PC-3 (cell line): Measurements from ENCODE around the gene C12orf76. TPM values are rescaled to one million over a fixed set of nuclear protein-coding genes. Genes with fewer than 3 reads are reported as not detected.
"Not testable (repeated sequence)": the region's sequence is repeated elsewhere in the genome, so short reads cannot be mapped to it uniquely, and the experiment has no call there.

Source experiments
- ATAC-seq: fragments of 200-7000 bp; cut with Tn5 transposase; 2 replicates; pipeline ENCODE4 v1.9.1; 2020; ENCODE audit warnings: mild to moderate bottlenecking, moderate library complexity
- BruUV-seq: library from RNA; stranded (reverse); fragments of 400-500 nt; replicated peaks from 2 replicates; lab custom pipeline; 2021; lab: Mats Ljungman, UMichigan
- CTCF ChIA-PET: fragments of 300-600 bp; sonication (Branson Sonifier 250); formaldehyde crosslinking; loops from one replicate; lab custom pipeline; 2022; ENCODE audit warnings: antibody characterized with exemption; lab: Charles Lee
- POLR2A ChIA-PET: fragments of 300-600 bp; sonication (Branson Sonifier 250); formaldehyde crosslinking; loops from one replicate; lab custom pipeline; 2022; ENCODE audit warnings: antibody characterized with exemption; ENCODE audit not compliant: unreplicated experiment; lab: Charles Lee
- DNase-seq: peaks from one replicate; pipeline ENCODE4 v3.0.0-alpha.2; 2015
- H2AFZ ChIP-seq: fragments of 300-600 bp; sonication (generic); 2 replicates; pipeline ENCODE4 v1.6.0; 2016; ENCODE audit warnings: antibody characterized with exemption, low read length
- H3F3A ChIP-seq: fragments of 300-600 bp; sonication (generic); one replicate; pipeline ENCODE4 v1.6.0; 2017; ENCODE audit warnings: antibody characterized with exemption, low read length, control low read depth, mild to moderate bottlenecking; ENCODE audit not compliant: unreplicated experiment
- H3K27ac ChIP-seq: fragments of 300-600 bp; sonication (generic); 2 replicates; pipeline ENCODE4 v1.5.1; 2016; ENCODE audit warnings: mild to moderate bottlenecking, low read length
- H3K27me3 ChIP-seq: fragments of 300-600 bp; sonication (generic); 2 replicates; pipeline ENCODE4 v1.6.1; 2016; ENCODE audit warnings: low read length, mixed read lengths
- H3K36me3 ChIP-seq: fragments of 300-600 bp; sonication (generic); 2 replicates; pipeline ENCODE4 v1.6.1; 2016; ENCODE audit warnings: low read depth, mixed run types, low read length, mixed read lengths
- H3K4me1 ChIP-seq: fragments of 300-600 bp; sonication (generic); 2 replicates; pipeline ENCODE4 v1.5.1; 2016; ENCODE audit warnings: low read length; ENCODE audit not compliant: insufficient read depth
- H3K4me2 ChIP-seq: fragments of 300-600 bp; sonication (generic); 2 replicates; pipeline ENCODE4 v1.6.0; 2016; ENCODE audit warnings: low read length
- H3K4me3 ChIP-seq: fragments of 300-600 bp; sonication (generic); 2 replicates; pipeline ENCODE4 v1.5.1; 2016; ENCODE audit warnings: mild to moderate bottlenecking, low read length, mixed read lengths
- H3K79me2 ChIP-seq: fragments of 300-600 bp; sonication (generic); 2 replicates; pipeline ENCODE4 v1.6.1; 2017; ENCODE audit warnings: low read length, mixed read lengths
- H3K9ac ChIP-seq: fragments of 300-600 bp; sonication (generic); 2 replicates; pipeline ENCODE4 v1.6.0; 2016; ENCODE audit warnings: mild to moderate bottlenecking, low read length
- H3K9me2 ChIP-seq: fragments of 300-600 bp; sonication (generic); replicated peaks from 2 replicates; pipeline ENCODE4 v1.6.1; 2016; ENCODE audit warnings: mixed run types, low read length, mixed read lengths
- H3K9me3 ChIP-seq: fragments of 300-600 bp; sonication (generic); 2 replicates; pipeline ENCODE4 v1.6.1; 2016; ENCODE audit warnings: low read length, mixed read lengths
- H4K20me1 ChIP-seq: fragments of 300-600 bp; sonication (generic); 2 replicates; pipeline ENCODE4 v1.6.1; 2016; ENCODE audit warnings: low read length, mixed read lengths
- CTCF ChIP-seq: fragments of 300-600 bp; sonication (generic); conservative IDR thresholded peaks from 2 replicates; pipeline ENCODE4 v1.5.1; 2017; ENCODE audit warnings: antibody characterized with exemption, low read depth, mild to moderate bottlenecking, low read length
- EZH2 ChIP-seq: fragments of 300-600 bp; sonication (generic); IDR thresholded peaks from one replicate; pipeline ENCODE4 v1.6.1; 2017; ENCODE audit warnings: antibody characterized with exemption, mild to moderate bottlenecking, low read length; ENCODE audit not compliant: unreplicated experiment
- EZH2phosphoT487 ChIP-seq: fragments of 300-600 bp; sonication (generic); IDR thresholded peaks from 2 replicates; pipeline ENCODE4 v1.6.1; 2018; ENCODE audit warnings: mild to moderate bottlenecking, antibody characterized with exemption, low read length, borderline replicate concordance
- intact Hi-C: fragments of 100-400 bp; cut with micrococcal nuclease; formaldehyde crosslinking; loops from 2 replicates; pipeline ENCODE4 v1.9.0; 2023
- total RNA-seq: library from RNA; depleted of rRNA; stranded (reverse); fragments of >200 nt; gene quantifications from 2 replicates; pipeline ENCODE4 v1.2.3, GENCODE V29; 2014

Gene C12orf76
- total RNA-seq, 1 experiment from 2014 or later: 6.7 TPM

- CTCF ChIA-PET: no interaction called here
- intact Hi-C loops: no loop called here
Measured at GRCh38 chr12:110071967-110072366, 23.6 kb upstream of the C12orf76 start.

GRCh38 chr12:110071504-110071903 lies 23.2 kb upstream of the C12orf76 start:
- no peak overlapping the region for H3K4me2 ChIP-seq
- no peak overlapping the region for H3K4me3 ChIP-seq
- H4K20me1 ChIP-seq: no peaks in the 10 kb centered on the region
- no peaks in the 10 kb centered on the region for H3F3A ChIP-seq
- TF ChIP-seq EZH2: no peak
- DNase-seq (no peak), ATAC-seq (no peak)
- H3K36me3 ChIP-seq: no peaks in the 10 kb centered on the region
- H3K79me2 ChIP-seq: no peaks in the 10 kb centered on the region
- POLR2A ChIA-PET: no interaction called here
- no peak overlapping the region for H2AFZ ChIP-seq
- H3K9me3 ChIP-seq: no peaks in the 10 kb centered on the region
- H3K9ac ChIP-seq: no peak overlapping the region
- H3K27me3 ChIP-seq: no peaks in the 10 kb centered on the region
- H3K4me1 ChIP-seq: peaks cover 10% of the 10 kb centered on the region
- no TSS peak for BruUV-seq
- H3K27ac ChIP-seq: no peak overlapping the region
- no peaks in the 10 kb centered on the region for H3K9me2 ChIP-seq
- intact Hi-C loops: no loop called here
- CTCF ChIA-PET: no interaction called here

More at GRCh38 chr12:110071967-110072366, 23.6 kb upstream of the C12orf76 start:
- BruUV-seq: no TSS peak
- H3K27me3 ChIP-seq: no peaks in the 10 kb centered on the region
- no peaks in the 10 kb centered on the region for H3K9me3 ChIP-seq
- H3K9ac ChIP-seq: no peak overlapping the region
- H3K79me2 ChIP-seq: no peaks in the 10 kb centered on the region
- H3K4me3 ChIP-seq: no peak overlapping the region
- H3K9me2 ChIP-seq: no peaks in the 10 kb centered on the region
- H3K4me1 ChIP-seq: peaks cover 10% of the 10 kb centered on the region
- no peak for ATAC-seq
- no peaks in the 10 kb centered on the region for H4K20me1 ChIP-seq
- no peak overlapping the region for H3K4me2 ChIP-seq
- POLR2A ChIA-PET: no interaction called here
- TF ChIP-seq EZH2: no peak
- no peak for TF ChIP-seq EZH2phosphoT487
- no peak for TF ChIP-seq CTCF
- DNase-seq: no peak
- no peak overlapping the region for H3K27ac ChIP-seq
- no peaks in the 10 kb centered on the region for H3K36me3 ChIP-seq
- no peak overlapping the region for H2AFZ ChIP-seq
- H3F3A ChIP-seq: no peaks in the 10 kb centered on the region

GRCh38 chr12:110068654-110069053 lies 20.3 kb upstream of the C12orf76 start:
- intact Hi-C loops: no loop called here
- ChIA-PET CTCF (no interaction called here), POLR2A (no interaction called here)
- Histone ChIP-seq H3K9me3 (no peaks in the 10 kb centered on the region), H3K4me3 (no peak overlapping the region), H4K20me1 (no peaks in the 10 kb centered on the region), H3K4me2 (no peak overlapping the region), H3K27me3 (no peaks in the 10 kb centered on the region), H3K79me2 (no peaks in the 10 kb centered on the region), H2AFZ (no peak overlapping the region), H3F3A (no peaks in the 10 kb centered on the region), H3K36me3 (no peaks in the 10 kb centered on the region), H3K9ac (no peak overlapping the region), H3K27ac (no peak overlapping the region), H3K4me1 (peaks cover 8% of the 10 kb centered on the region), H3K9me2 (no peaks in the 10 kb centered on the region)
- ATAC-seq (no peak), DNase-seq (no peak)
- TF ChIP-seq EZH2: no peak
- no peak for TF ChIP-seq CTCF
- no peak for TF ChIP-seq EZH2phosphoT487
- BruUV-seq: no TSS peak

- intact Hi-C loops, H3K79me2 ChIP-seq, H2AFZ ChIP-seq, H4K20me1 ChIP-seq, H3K4me2 ChIP-seq, H3K9me2 ChIP-seq, H3K27ac ChIP-seq, DNase-seq, BruUV-seq, H3K36me3 ChIP-seq, H3F3A ChIP-seq, ATAC-seq, H3K9me3 ChIP-seq, H3K27me3 ChIP-seq, H3K4me3 ChIP-seq, CTCF ChIA-PET, POLR2A ChIA-PET, H3K4me1 ChIP-seq, H3K9ac ChIP-seq: not testable (repeated sequence)
Measured at GRCh38 chr12:110068115-110068514, 19.8 kb upstream of the C12orf76 start.
